ENCODE results near the gene EVA1B. TPM values are rescaled to one million over a fixed set of nuclear protein-coding genes. Genes with fewer than 3 reads are reported as not detected.
A peak's percentile ranks its signal among the peaks of the same experiment; 100 is the strongest.

EVA1B gene, protein sequence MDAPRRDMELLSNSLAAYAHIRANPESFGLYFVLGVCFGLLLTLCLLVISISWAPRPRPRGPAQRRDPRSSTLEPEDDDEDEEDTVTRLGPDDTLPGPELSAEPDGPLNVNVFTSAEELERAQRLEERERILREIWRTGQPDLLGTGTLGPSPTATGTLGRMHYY
- total RNA-seq (2012; rRNA removed) (49.8 and 63.3 TPM in 2 replicates), polyA plus RNA-seq (2012; rRNA removed) (64.6 and 147 TPM in 2 replicates), Bru-seq, nascent RNA (percentile 52 among the genes with signal in this experiment), BruChase-seq, experiment 1, labeled RNA remaining after a 6-hour chase (percentile 49 among the genes with signal in this experiment), BruChase-seq, experiment 2, labeled RNA remaining after a 2-hour chase (percentile 51 among the genes with signal in this experiment)
- 167 and 245 TPM in 2 replicates for polyA plus RNA-seq (2012; cell fraction: cytosol; rRNA removed)
- polyA plus RNA-seq (2012; cell fraction: nucleus; rRNA removed; ENCODE audit: low replicate concordance) = 42.8 and 99.5 TPM in 2 replicates
- long read RNA-seq, transcript EVA1B-202 (3 exons, 699 nt) = major isoform, 89 of 133 reads
- long read RNA-seq, partial matches to known transcripts = 9 of 133 reads
- long read RNA-seq, other reads (novel, unspliced or antisense) = 35 of 133 reads

- H3K4me3 ChIP-seq (ENCODE audit: insufficient read depth, low read depth, low read length) = peak within 1 kb of the TSS; percentile 78
- H3K9ac ChIP-seq (ENCODE audit: low read depth, low read length) = peak within 1 kb of the TSS; percentile 71
- peak within 1 kb of the TSS; percentile 89 for H3K14ac ChIP-seq (replicated peaks; ENCODE audit: low read depth, low read length)
- dilution Hi-C loops (cut with HindIII; ENCODE audit: low sequenced_read_pairs, unreplicated experiment) (no loop called here), intact Hi-C loops (cut with micrococcal nuclease) (loop anchor here (2.0 to 5.0 kb wide), 3 partner anchors 27 to 64 kb away; partner anchors contain the start of gene STK40), in situ Hi-C loops (cut with MboI; ENCODE audit: low sequenced_read_pairs) (no loop called here)
- DNase-seq (peak; percentile 82), ATAC-seq (ENCODE audit: low read depth) (peak; percentile 63)
- peak within 1 kb of the TSS; percentile 83 for H3K23ac ChIP-seq (ENCODE audit: low read depth, low read length)
- peak within 1 kb of the TSS; percentile 91 for H2BK5ac ChIP-seq (ENCODE audit: low read depth, low read length, poor library complexity, severe bottlenecking)
- peaks cover 0 to 70% of the 10 kb centered on the region in 2 experiments for H3K79me1 ChIP-seq (ENCODE audit: low read depth in 1 of 2, low read length in 2 of 2)
- H2BK20ac ChIP-seq (ENCODE audit: low read depth, low read length) = peak within 1 kb of the TSS; percentile 11
- ChIA-PET CTCF (interaction anchor here (1.1 to 1.2 kb wide), 3 partner anchors 27 to 63 kb away, joined by 3 to 4 read pairs (median 3); no protein-coding TSS in a partner anchor), POLR2A (ENCODE audit: unreplicated experiment) (interaction anchor here (0.6 to 2.3 kb wide), 2 partner anchors 45 to 63 kb away, joined by 3 to 6 read pairs; no protein-coding TSS in a partner anchor)
- peaks cover 9% of the 10 kb centered on the region; the same call in 1 of the 2 replicates for H3K36me3 ChIP-seq (ENCODE audit: control insufficient read depth, insufficient read depth, low read length)
- peak within 1 kb of the TSS; percentile 99 for H2AK9ac ChIP-seq (replicated peaks; ENCODE audit: low read depth, low read length, poor library complexity)
- H2BK120ac ChIP-seq (ENCODE audit: low read depth, low read length) = peak within 1 kb of the TSS; percentile 73
- H3K27me3 ChIP-seq (ENCODE audit: control insufficient read depth, insufficient read depth, low read length) = no peaks in the 10 kb centered on the region
- H2AK5ac ChIP-seq (ENCODE audit: low read depth, low read length) = peak within 1 kb of the TSS; percentile 82
- peak within 1 kb of the TSS; percentile 22 for H3K18ac ChIP-seq (ENCODE audit: low read depth, low read length)
- peak within 1 kb of the TSS; percentile 94 for H3K27ac ChIP-seq (ENCODE audit: insufficient read depth, low read length)
- H3K9me1 ChIP-seq (ENCODE audit: insufficient read depth, low read length) = peaks cover 26% of the 10 kb centered on the region
- H3K56ac ChIP-seq (ENCODE audit: extremely low read depth, insufficient read depth, low read length) = peak within 1 kb of the TSS; percentile 59
- H3K4me1 ChIP-seq (ENCODE audit: control insufficient read depth, insufficient read depth, low read length) = peaks cover 30% of the 10 kb centered on the region
- TF ChIP-seq, protein P1, sequence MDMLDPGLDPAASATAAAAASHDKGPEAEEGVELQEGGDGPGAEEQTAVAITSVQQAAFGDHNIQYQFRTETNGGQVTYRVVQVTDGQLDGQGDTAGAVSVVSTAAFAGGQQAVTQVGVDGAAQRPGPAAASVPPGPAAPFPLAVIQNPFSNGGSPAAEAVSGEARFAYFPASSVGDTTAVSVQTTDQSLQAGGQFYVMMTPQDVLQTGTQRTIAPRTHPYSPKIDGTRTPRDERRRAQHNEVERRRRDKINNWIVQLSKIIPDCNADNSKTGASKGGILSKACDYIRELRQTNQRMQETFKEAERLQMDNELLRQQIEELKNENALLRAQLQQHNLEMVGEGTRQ (IDR thresholded peaks at IDR 0.05; ENCODE audit: low read depth, low read length) = no peak
- TF ChIP-seq MAZ (IDR thresholded peaks at IDR 0.05; ENCODE audit: borderline replicate concordance, low read depth, low read length) (peak; percentile 85), RFX5 (IDR thresholded peaks at IDR 0.05; ENCODE audit: low read depth, low read length) (no peak), CTCF (conservative IDR thresholded peaks at IDR 0.05; ENCODE audit: low read depth, low read length) (no peak)
- 0% methylated on average over 4 of the region's 36 CpGs; no CpG with 5 or more reads in 1 of the 2 experiments for WGBS, 2 experiments (ENCODE audit: extremely low coverage in 2 of 2, insufficient read length in 1 of 2)
- H3K4ac ChIP-seq (ENCODE audit: low read depth, low read length) = peak within 1 kb of the TSS; percentile 92
- H2BK15ac ChIP-seq (ENCODE audit: low read depth, low read length) = peak within 1 kb of the TSS; percentile 79; the same call in 1 of the 3 replicates
- peaks cover 7% of the 10 kb centered on the region for H4K20me1 ChIP-seq (ENCODE audit: insufficient read depth, low read length)
- peak within 1 kb of the TSS; percentile 84 for H2AFZ ChIP-seq (replicated peaks; ENCODE audit: low read length, poor library complexity)
- peak within 1 kb of the TSS; percentile 62 to 81; a peak in 3 of 4 replicates for H4K8ac ChIP-seq (ENCODE audit: low read depth in 2 of 2, low read length in 2 of 2)
- no peaks in the 10 kb centered on the region for H3K9me3 ChIP-seq (ENCODE audit: control insufficient read depth, insufficient read depth, low read length)
- BruUV-seq (replicated peaks) = no TSS peak
- peak within 1 kb of the TSS; percentile 88 for H4K5ac ChIP-seq (ENCODE audit: low read depth, low read length)
- peak within 1 kb of the TSS; percentile 80 for H3K4me2 ChIP-seq (ENCODE audit: low read depth, low read length)
- peak within 1 kb of the TSS; percentile 61 for H4K91ac ChIP-seq (ENCODE audit: insufficient read depth, low read depth, low read length)
Observed at GRCh38 chr1:36323636-36324352, at the start of gene EVA1B. TSS of gene EVA1B (minus strand) at chr1:36323645. CDS start at chr1:36323037, 608 bp downstream.

All from IMR-90 (cell line).